Skeletal muscle cell (primary cell): Measurements from ENCODE around the gene MAPK12.
"Not testable (repeated sequence)": the region's sequence is repeated elsewhere in the genome, so short reads cannot be mapped to it uniquely, and the experiment has no call there.

Experiments used
- DNase-seq: peaks from one replicate; pipeline ENCODE4 v3.0.0-alpha.2; 2010; ENCODE audit warnings: low read depth
- H3K4me3 ChIP-seq: 2 replicates; pipeline ENCODE4 v1.5.1; 2011; ENCODE audit warnings: low read depth, mild to moderate bottlenecking, control low read depth, low read length, moderate library complexity

The MAPK12 gene

GRCh38 chr22:50285568-50286229 lies 24.2 kb upstream of the MAPK12 start:
- no peak for DNase-seq
- H3K4me3 ChIP-seq: no peak overlapping the region

- DNase-seq: no peak
- H3K4me3 ChIP-seq: no peak overlapping the region
Measured at GRCh38 chr22:50284479-50284878, 23.0 kb upstream of the MAPK12 start.

GRCh38 chr22:50283821-50284220 lies 22.3 kb upstream of the MAPK12 start:
- H3K4me3 ChIP-seq: no peak overlapping the region
- DNase-seq: no peak

- no peak overlapping the region for H3K4me3 ChIP-seq
- no peak for DNase-seq
Measured at GRCh38 chr22:50282361-50283155, 21.1 kb upstream of the MAPK12 start.

GRCh38 chr22:50281957-50282356 lies 20.5 kb upstream of the MAPK12 start:
- no peak overlapping the region for H3K4me3 ChIP-seq
- no peak for DNase-seq

- H3K4me3 ChIP-seq: no peak overlapping the region
- DNase-seq: no peak
Measured at GRCh38 chr22:50281384-50281760, 19.9 kb upstream of the MAPK12 start.

- H3K4me3 ChIP-seq: no peak overlapping the region
- DNase-seq: no peak
Measured at GRCh38 chr22:50280708-50281383, 19.4 kb upstream of the MAPK12 start.

- no peak overlapping the region for H3K4me3 ChIP-seq
- DNase-seq: no peak
Measured at GRCh38 chr22:50280022-50280707, 18.7 kb upstream of the MAPK12 start.

- H3K4me3 ChIP-seq: no peak overlapping the region
- DNase-seq: no peak
Measured at GRCh38 chr22:50278956-50279619, 17.6 kb upstream of the MAPK12 start.

GRCh38 chr22:50278461-50278860 lies 17.0 kb upstream of the MAPK12 start:
- DNase-seq: no peak
- no peak overlapping the region for H3K4me3 ChIP-seq

- no peak overlapping the region for H3K4me3 ChIP-seq
- no peak for DNase-seq
Measured at GRCh38 chr22:50277761-50278160, 16.3 kb upstream of the MAPK12 start.

GRCh38 chr22:50276143-50276542 lies 14.7 kb upstream of the MAPK12 start:
- no peak for DNase-seq
- H3K4me3 ChIP-seq: no peak overlapping the region

GRCh38 chr22:50275181-50276055 lies 13.9 kb upstream of the MAPK12 start:
- no peak for DNase-seq
- no peak overlapping the region for H3K4me3 ChIP-seq

GRCh38 chr22:50274771-50275170 lies 13.3 kb upstream of the MAPK12 start:
- no peak overlapping the region for H3K4me3 ChIP-seq
- no peak for DNase-seq

GRCh38 chr22:50274311-50274710 lies 12.8 kb upstream of the MAPK12 start:
- no peak overlapping the region for H3K4me3 ChIP-seq
- no peak for DNase-seq

GRCh38 chr22:50273781-50274180 lies 12.3 kb upstream of the MAPK12 start:
- not testable (repeated sequence) for H3K4me3 ChIP-seq, DNase-seq

GRCh38 chr22:50273352-50273751 lies 11.9 kb upstream of the MAPK12 start:
- not testable (repeated sequence) for H3K4me3 ChIP-seq, DNase-seq

- no peak overlapping the region for H3K4me3 ChIP-seq
- no peak for DNase-seq
Measured at GRCh38 chr22:50272044-50272802, 10.7 kb upstream of the MAPK12 start.
